Effector CD8-positive, alpha-beta T cell (primary cell): ENCODE measurements around the gene TM9SF1.

Source experiments
- DNase-seq: peaks from one replicate; lab custom pipeline; 2025; lab: John Stamatoyannopoulos, UW
- total RNA-seq, 4 experiments: gene quantifications; one replicate each; lab custom pipeline; 2026; lab: John Stamatoyannopoulos, UW

TM9SF1 gene
- 4.3 to 7.7 (median 7.3) reads per million in 4 experiments for total RNA-seq

- DNase-seq, result peak; percentile 75
These were observed at the start of gene TM9SF1 for GRCh38 chr14:24195186-24196070. Gene TM9SF1 (minus strand): TSS chr14:24195441. CDS start chr14:24195019, 422 bp downstream.

DNA sequence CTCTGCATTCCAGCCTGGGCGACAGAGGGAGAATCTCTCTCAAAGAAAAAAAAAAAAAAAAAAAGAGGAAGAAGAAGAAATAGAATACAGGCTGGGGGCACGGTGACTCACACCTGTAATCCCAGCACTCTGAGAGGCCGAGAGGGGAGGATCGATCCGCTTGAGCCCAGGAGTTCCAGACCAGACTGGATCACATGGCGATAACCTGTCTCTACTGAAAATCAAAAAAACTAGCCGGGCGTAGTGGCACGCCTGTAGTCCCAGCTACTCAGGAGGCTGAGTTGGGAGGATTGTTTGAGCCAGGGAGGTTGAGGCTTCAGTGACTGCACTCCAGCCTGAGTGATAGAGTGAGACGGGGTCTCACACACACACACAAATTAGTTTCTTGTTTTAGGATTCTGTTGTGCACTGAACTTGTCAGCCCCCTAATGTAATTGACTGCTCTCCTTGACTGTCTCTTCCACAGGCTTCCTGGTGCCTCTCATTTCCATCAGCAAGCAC lies 48.1 kb upstream of the TM9SF1 start:
- no peak for DNase-seq

- peak; percentile 89 for DNase-seq
These were observed 46.7 kb upstream of the TM9SF1 start for GRCh38 chr14:24241829-24242443.

GRCh38 chr14:24240110-24240918 lies 45.1 kb upstream of the TM9SF1 start:
- no peak for DNase-seq

DNA sequence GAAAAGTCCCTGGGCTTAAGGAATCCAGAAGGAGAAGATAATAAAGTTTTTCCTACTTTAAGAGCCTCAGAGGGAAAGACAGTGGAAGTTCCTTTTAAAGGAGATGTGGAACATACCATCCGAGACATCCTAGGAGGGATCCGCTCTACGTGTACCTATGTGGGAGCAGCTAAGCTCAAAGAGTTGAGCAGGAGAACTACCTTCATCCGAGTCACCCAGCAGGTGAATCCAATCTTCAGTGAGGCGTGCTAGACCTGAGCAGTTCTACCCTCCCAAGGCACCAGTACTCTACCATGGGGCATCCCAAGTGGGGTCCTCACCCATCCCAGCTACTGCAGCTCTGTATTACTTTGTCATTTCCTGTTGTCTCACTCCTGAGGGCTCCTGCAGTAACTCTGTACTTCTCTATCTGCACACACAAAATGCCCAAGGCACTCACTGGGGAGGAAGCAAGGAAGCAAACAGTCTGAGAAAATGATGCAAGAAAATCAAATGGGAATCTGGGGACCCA lies 43.3 kb upstream of the TM9SF1 start:
- DNase-seq, result no peak

DNA sequence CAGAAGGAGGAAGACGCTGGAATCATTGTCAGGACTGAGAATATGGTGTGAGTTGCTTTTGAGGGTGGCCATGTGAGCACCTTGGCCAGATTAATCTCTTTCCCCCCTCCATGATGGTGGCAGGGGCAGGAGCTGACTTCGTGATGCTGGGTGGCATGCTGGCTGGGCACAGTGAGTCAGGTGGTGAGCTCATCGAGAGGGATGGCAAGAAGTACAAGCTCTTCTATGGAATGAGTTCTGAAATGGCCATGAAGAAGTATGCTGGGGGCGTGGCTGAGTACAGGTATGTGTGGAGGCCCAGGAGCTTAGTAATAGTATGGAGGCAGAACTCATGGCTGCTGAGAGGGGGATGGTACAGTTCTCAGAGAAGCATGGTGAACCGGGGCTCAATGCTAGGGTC lies 42.9 kb upstream of the TM9SF1 start:
- no peak for DNase-seq

GRCh38 chr14:24237463-24237955 lies 42.3 kb upstream of the TM9SF1 start:
- no peak for DNase-seq

- no peak for DNase-seq
These were observed 41.6 kb upstream of the TM9SF1 start for GRCh38 chr14:24236689-24237462.

GRCh38 chr14:24235804-24236688 lies 40.8 kb upstream of the TM9SF1 start:
- DNase-seq, result no peak

- no peak for DNase-seq
These were observed 39.1 kb upstream of the TM9SF1 start for GRCh38 chr14:24234095-24235005.

- DNase-seq, result no peak
These were observed 38.3 kb upstream of the TM9SF1 start for GRCh38 chr14:24233538-24233866.

DNA sequence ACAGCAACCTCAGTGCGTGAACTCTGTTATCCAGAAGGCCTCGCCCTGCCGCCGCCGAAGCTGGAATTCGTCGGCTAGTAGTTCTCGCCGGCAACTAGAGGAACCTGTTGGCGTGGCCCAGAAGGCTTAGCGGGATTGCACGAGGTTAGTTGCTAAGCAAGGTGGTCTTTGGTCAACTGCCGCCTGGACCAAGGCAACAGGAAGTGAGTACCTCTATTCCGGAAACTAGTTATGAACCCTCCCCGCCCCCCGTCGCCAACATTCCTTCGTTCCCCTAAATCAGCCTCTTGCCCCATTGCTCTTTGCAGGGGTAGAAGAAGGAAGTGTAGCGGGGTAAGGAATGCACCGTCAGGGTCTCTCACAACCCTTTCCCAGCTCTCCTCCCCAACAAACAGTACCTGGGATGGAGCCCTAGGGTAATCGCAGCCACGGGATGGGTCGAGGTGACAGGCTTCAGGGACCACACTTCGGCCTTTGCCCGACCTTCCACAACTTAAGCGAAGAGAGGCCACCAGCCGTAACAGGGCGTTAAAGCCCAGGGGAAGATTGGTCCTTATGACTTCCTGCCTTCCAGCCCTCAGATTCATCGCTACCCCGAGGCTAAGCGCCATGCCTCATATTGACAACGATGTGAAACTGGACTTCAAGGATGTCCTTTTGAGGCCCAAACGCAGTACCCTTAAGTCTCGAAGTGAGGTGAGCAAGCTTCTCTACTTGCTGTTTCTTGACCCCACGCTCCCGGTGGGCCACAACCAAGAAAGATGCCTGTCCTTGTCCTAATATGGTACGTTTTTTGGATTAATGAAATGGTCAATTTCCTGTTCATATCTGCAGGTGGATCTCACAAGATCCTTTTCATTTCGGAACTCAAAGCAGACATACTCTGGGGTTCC lies 37.6 kb upstream of the TM9SF1 start, which contains the start of gene GMPR2:
Gene GMPR2, plus strand, starts transcription at position 285 of the 893 bp plus-strand sequence. Its CDS starts 325 bp downstream, at position 610.
- DNase-seq, result peak; percentile 55

DNA sequence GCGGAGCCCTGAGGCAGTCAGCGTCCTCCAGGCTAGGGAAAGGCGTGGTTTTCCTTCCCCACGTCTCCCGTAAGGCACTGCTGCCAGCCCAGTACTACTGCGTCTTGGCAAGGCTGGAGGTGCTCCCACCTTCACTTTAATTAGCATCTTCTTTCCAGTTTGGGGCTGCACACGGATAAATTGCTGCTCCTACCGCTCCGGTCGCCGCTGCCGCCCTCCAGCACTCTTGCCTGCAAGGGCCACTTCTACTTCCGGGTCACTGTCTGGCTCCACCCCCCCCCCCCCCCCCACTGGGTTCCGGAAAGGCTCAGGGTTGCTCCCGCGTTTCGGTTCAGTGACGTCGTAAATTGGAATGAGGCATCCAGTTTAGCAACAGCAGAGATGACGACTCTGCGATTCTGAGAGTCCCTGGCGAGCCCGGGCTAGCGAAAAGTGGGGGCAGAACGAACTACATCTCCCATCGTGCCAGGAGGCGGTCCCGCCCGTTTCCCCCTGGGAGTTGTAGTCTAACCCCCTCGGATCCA lies 36.9 kb upstream of the TM9SF1 start, which contains the start of gene NEDD8:
Gene NEDD8, minus strand, starts transcription at position 247 of the 524 bp plus-strand sequence. Its CDS starts 100 bp downstream, at position 147.
- peak; percentile 78 for DNase-seq

GRCh38 chr14:24231263-24232120 lies 36.3 kb upstream of the TM9SF1 start:
- no peak for DNase-seq

DNA sequence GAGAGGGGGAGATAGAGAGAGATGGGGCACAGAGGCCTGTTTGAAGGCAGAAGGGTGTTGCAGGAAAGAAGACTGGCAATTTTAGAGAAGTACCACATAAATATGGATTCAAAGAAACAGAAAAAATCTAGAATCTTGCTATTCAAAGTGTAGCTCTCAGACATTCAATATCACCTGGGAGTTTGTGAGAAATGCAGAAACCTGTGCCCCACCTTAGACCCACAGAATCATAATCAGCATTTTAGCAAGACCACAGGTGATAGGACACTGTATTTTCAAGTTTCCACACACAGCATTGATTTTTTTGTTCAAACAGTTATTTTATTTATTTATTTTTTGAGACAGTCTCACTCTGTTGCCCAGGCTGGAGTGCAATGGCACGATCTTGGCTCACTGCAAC lies 33.7 kb upstream of the TM9SF1 start:
- DNase-seq, result no peak

DNA sequence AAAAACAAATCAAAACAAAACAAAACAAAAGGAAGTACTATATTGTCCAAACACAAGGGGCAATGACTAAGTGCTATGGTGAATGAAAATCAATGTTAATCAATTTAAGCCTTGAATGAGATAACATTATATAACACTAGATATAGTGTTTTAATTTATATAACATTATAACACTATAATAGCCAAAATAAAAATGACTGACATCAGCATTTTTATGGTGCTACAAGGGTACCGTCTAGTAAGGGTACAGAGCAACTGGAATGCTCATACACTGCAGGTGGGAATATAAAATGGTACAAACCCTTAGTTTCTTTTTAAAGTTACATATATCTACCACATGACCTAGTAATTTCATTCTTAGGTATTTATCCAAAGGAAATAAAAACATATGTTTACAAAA lies 31.2 kb upstream of the TM9SF1 start:
- DNase-seq, result no peak
